Muscle layer of duodenum (tissue), 2 donors: ENCODE measurements around the gene SIL1.
A peak's percentile ranks its signal among the peaks of the same experiment; 100 is the strongest.

ENCODE experiments used
- H3K27ac ChIP-seq: one replicate; pipeline ENCODE4 v1.7.0; 2013; ENCODE audit warnings: mild to moderate bottlenecking, low read length
- H3K27me3 ChIP-seq: one replicate; pipeline ENCODE4 v1.7.0; 2013; ENCODE audit warnings: low read depth, mild to moderate bottlenecking, control low read depth, low read length
- H3K36me3 ChIP-seq, 2 donors: one replicate each; pipeline ENCODE4 v1.7.0; 2013; ENCODE audit warnings: low read length in 2 of 2, control low read depth in 1 of 2, mild to moderate bottlenecking in 1 of 2; ENCODE audit not compliant: insufficient read depth in 2 of 2, control insufficient read depth in 1 of 2
- H3K4me1 ChIP-seq, 2 donors: one replicate each; pipeline ENCODE4 v1.7.0; 2013; ENCODE audit warnings: low read length in 2 of 2, mild to moderate bottlenecking in 2 of 2, control low read depth in 1 of 2, moderate library complexity in 1 of 2; ENCODE audit not compliant: insufficient read depth in 2 of 2, control insufficient read depth in 1 of 2
- H3K4me3 ChIP-seq, 2 donors: one replicate each; pipeline ENCODE4 v1.7.0; 2013; ENCODE audit warnings: low read length in 2 of 2, low read depth in 1 of 2, mild to moderate bottlenecking in 1 of 2
- H3K9me3 ChIP-seq, 2 donors: one replicate each; pipeline ENCODE4 v1.7.0; 2013; ENCODE audit warnings: low read length in 2 of 2, control low read depth in 1 of 2, mild to moderate bottlenecking in 1 of 2; ENCODE audit not compliant: control insufficient read depth in 1 of 2
- donor health status: healthy.

The SIL1 gene

GRCh38 chr5:138936225-138936967 is 261.8 kb downstream of the SIL1 start:
- H3K9me3 ChIP-seq, result no peaks in the 10 kb centered on the region
- no peaks in the 10 kb centered on the region for H3K4me1 ChIP-seq
- H3K27me3 ChIP-seq, result no peaks in the 10 kb centered on the region
- no peak overlapping the region for H3K27ac ChIP-seq
- no peak overlapping the region for H3K4me3 ChIP-seq
- H3K36me3 ChIP-seq, result peaks cover 33 to 47% of the 10 kb centered on the region in 2 donors

GRCh38 chr5:138935466-138935865 is 262.7 kb downstream of the SIL1 start:
- Histone ChIP-seq H3K27ac (no peak overlapping the region), H3K36me3 (peaks cover 42 to 56% of the 10 kb centered on the region in 2 donors), H3K4me3 (no peak overlapping the region), H3K4me1 (no peaks in the 10 kb centered on the region), H3K27me3 (no peaks in the 10 kb centered on the region), H3K9me3 (no peaks in the 10 kb centered on the region)

- Histone ChIP-seq H3K4me1 (no peaks in the 10 kb centered on the region), H3K27me3 (no peaks in the 10 kb centered on the region), H3K4me3 (no peak overlapping the region), H3K9me3 (no peaks in the 10 kb centered on the region), H3K36me3 (peaks cover 47 to 61% of the 10 kb centered on the region in 2 donors), H3K27ac (no peak overlapping the region)
Measured at GRCh38 chr5:138934971-138935370, 263.2 kb downstream of the SIL1 start.

GRCh38 chr5:138933522-138934290 is 264.5 kb downstream of the SIL1 start:
- H3K27me3 ChIP-seq, result no peaks in the 10 kb centered on the region
- no peak overlapping the region for H3K27ac ChIP-seq
- no peak overlapping the region for H3K4me3 ChIP-seq
- H3K36me3 ChIP-seq, result peaks cover 54 to 72% of the 10 kb centered on the region in 2 donors
- no peaks in the 10 kb centered on the region for H3K4me1 ChIP-seq
- no peaks in the 10 kb centered on the region for H3K9me3 ChIP-seq

- Histone ChIP-seq H3K9me3 (no peaks in the 10 kb centered on the region), H3K36me3 (peaks cover 54 to 77% of the 10 kb centered on the region in 2 donors), H3K4me3 (no peak overlapping the region), H3K27ac (no peak overlapping the region), H3K27me3 (no peaks in the 10 kb centered on the region), H3K4me1 (peaks cover 0 to 4% of the 10 kb centered on the region in 2 donors)
Measured at GRCh38 chr5:138932171-138932810, 265.9 kb downstream of the SIL1 start.

GRCh38 chr5:138930371-138931097 is 267.6 kb downstream of the SIL1 start:
- Histone ChIP-seq H3K27me3 (no peaks in the 10 kb centered on the region), H3K36me3 (peaks cover 65 to 87% of the 10 kb centered on the region in 2 donors), H3K27ac (no peak overlapping the region), H3K4me3 (no peak overlapping the region), H3K9me3 (no peaks in the 10 kb centered on the region), H3K4me1 (peaks cover 0 to 4% of the 10 kb centered on the region in 2 donors)

- H3K27me3 ChIP-seq, result no peaks in the 10 kb centered on the region
- H3K36me3 ChIP-seq, result peaks cover 73 to 89% of the 10 kb centered on the region in 2 donors
- H3K4me3 ChIP-seq, result no peak overlapping the region
- no peak overlapping the region for H3K27ac ChIP-seq
- H3K9me3 ChIP-seq, result no peaks in the 10 kb centered on the region
- H3K4me1 ChIP-seq, result peaks cover 0 to 4% of the 10 kb centered on the region in 2 donors
Measured at GRCh38 chr5:138929571-138929955, 268.6 kb downstream of the SIL1 start.

- peaks cover 0 to 4% of the 10 kb centered on the region in 2 donors for H3K4me1 ChIP-seq
- H3K36me3 ChIP-seq, result peaks cover 64 to 77% of the 10 kb centered on the region in 2 donors
- H3K4me3 ChIP-seq, result no peak overlapping the region
- no peaks in the 10 kb centered on the region for H3K27me3 ChIP-seq
- H3K9me3 ChIP-seq, result no peaks in the 10 kb centered on the region
- no peak overlapping the region for H3K27ac ChIP-seq
Measured at GRCh38 chr5:138927979-138928378, 270.2 kb downstream of the SIL1 start.

- peak overlapping the region; percentile 40 for H3K27ac ChIP-seq
- peaks cover 60 to 73% of the 10 kb centered on the region in 2 donors for H3K36me3 ChIP-seq
- H3K4me3 ChIP-seq, result no peak overlapping the region
- H3K4me1 ChIP-seq, result peaks cover 0 to 4% of the 10 kb centered on the region in 2 donors
- no peaks in the 10 kb centered on the region for H3K9me3 ChIP-seq
- no peaks in the 10 kb centered on the region for H3K27me3 ChIP-seq
Measured at GRCh38 chr5:138927544-138927943, 270.6 kb downstream of the SIL1 start.

- no peaks in the 10 kb centered on the region for H3K9me3 ChIP-seq
- no peaks in the 10 kb centered on the region for H3K27me3 ChIP-seq
- peaks cover 53 to 66% of the 10 kb centered on the region in 2 donors for H3K36me3 ChIP-seq
- no peak overlapping the region for H3K27ac ChIP-seq
- H3K4me1 ChIP-seq, result peaks cover 0 to 4% of the 10 kb centered on the region in 2 donors
- H3K4me3 ChIP-seq, result no peak overlapping the region
Measured at GRCh38 chr5:138926688-138927448, 271.3 kb downstream of the SIL1 start.
